Effector memory CD4-positive, alpha-beta T cell (primary cell): ENCODE results near the gene ADM2.

Experiments
- DNase-seq, 3 donors: peaks; one replicate each; pipeline ENCODE4 v3.0.0-alpha.2; 2020
- H3K27ac ChIP-seq: 2 replicates; pipeline ENCODE4 v1.7.0; 2013; ENCODE audit warnings: mild to moderate bottlenecking, low read length, moderate library complexity; ENCODE audit not compliant: insufficient read depth, poor library complexity, severe bottlenecking
- H3K27me3 ChIP-seq: replicated peaks from 2 replicates; pipeline ENCODE4 v1.7.0; 2013; ENCODE audit warnings: mild to moderate bottlenecking, low read length; ENCODE audit not compliant: insufficient read depth, control insufficient read depth, poor library complexity, severe bottlenecking
- H3K36me3 ChIP-seq: 2 replicates; pipeline ENCODE4 v1.7.0; 2013; ENCODE audit warnings: mild to moderate bottlenecking, low read length, moderate library complexity; ENCODE audit not compliant: control insufficient read depth, insufficient read depth
- H3K4me1 ChIP-seq: 2 replicates; pipeline ENCODE4 v1.7.0; 2013; ENCODE audit warnings: low read length, mild to moderate bottlenecking; ENCODE audit not compliant: control insufficient read depth, insufficient read depth, poor library complexity, severe bottlenecking
- H3K4me3 ChIP-seq: 2 replicates; pipeline ENCODE4 v1.7.0; 2013; ENCODE audit warnings: low read length, low read depth, mild to moderate bottlenecking; ENCODE audit not compliant: insufficient read depth, poor library complexity, severe bottlenecking
- H3K9me3 ChIP-seq: 2 replicates; pipeline ENCODE4 v1.7.0; 2013; ENCODE audit warnings: mild to moderate bottlenecking, low read length, moderate library complexity; ENCODE audit not compliant: control insufficient read depth

The ADM2 gene

DNA sequence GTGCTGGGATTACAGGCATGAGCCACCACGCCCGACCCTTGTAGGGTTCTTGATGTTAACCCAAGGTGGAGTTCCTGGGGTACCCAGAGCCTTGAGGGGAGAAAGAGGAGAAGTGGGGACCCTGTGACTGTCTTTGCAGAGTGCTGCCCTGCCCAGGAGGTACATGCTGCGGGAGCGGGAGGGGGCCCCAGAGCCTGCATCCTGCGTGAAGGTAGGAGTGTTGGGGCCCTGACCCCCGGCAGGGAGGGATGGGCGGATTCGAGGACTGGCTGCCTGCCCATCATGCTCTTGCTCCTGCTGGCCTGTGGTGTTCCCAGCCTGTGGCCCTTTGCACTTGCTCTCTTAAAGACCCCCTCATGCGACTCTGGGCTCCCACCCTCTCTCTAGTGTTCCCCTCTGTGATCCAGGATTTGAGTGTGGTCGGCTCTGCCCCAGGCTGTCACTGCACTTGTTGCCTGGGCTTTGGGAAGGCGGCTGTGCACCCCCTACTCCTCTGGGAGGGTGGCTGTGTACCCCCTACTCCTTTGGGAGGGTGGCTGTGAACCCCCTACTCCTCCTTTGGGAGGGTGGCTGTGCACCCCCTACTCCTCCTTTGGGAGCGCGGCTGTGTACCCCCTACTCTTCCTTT lies 39.6 kb downstream of the ADM2 start:
- H3K36me3 ChIP-seq, result peaks cover 57% of the 10 kb centered on the region
- H3K27me3 ChIP-seq, result no peaks in the 10 kb centered on the region
- DNase-seq, result no peak
- H3K4me1 ChIP-seq, result peaks cover 15% of the 10 kb centered on the region
- H3K9me3 ChIP-seq, result no peaks in the 10 kb centered on the region
- no peak overlapping the region for H3K4me3 ChIP-seq
- H3K27ac ChIP-seq, result no peak overlapping the region

DNA sequence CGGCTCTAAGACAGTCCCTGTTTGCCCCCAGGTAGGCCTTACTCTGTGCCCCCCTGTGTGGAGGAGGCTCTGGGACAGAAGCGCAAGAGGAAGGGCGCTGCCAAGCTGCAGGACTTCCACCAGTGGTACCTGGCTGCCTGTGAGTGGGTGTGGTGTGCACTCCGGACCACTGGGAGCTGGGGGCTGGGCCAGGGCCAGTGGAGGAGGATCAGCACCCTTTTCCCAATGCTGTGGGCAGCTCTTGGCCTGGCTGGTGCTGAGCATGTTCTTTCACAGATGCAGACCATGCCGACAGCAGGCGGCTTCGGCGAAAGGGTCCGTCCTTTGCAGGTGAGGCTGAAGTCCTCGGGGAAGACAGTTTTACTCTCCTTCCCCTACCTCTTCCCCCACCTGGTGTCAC lies 40.4 kb downstream of the ADM2 start:
- Histone ChIP-seq H3K36me3 (peaks cover 54% of the 10 kb centered on the region), H3K9me3 (no peaks in the 10 kb centered on the region), H3K27me3 (no peaks in the 10 kb centered on the region), H3K27ac (no peak overlapping the region), H3K4me3 (no peak overlapping the region), H3K4me1 (peaks cover 21% of the 10 kb centered on the region)
- DNase-seq, result no peak

DNA sequence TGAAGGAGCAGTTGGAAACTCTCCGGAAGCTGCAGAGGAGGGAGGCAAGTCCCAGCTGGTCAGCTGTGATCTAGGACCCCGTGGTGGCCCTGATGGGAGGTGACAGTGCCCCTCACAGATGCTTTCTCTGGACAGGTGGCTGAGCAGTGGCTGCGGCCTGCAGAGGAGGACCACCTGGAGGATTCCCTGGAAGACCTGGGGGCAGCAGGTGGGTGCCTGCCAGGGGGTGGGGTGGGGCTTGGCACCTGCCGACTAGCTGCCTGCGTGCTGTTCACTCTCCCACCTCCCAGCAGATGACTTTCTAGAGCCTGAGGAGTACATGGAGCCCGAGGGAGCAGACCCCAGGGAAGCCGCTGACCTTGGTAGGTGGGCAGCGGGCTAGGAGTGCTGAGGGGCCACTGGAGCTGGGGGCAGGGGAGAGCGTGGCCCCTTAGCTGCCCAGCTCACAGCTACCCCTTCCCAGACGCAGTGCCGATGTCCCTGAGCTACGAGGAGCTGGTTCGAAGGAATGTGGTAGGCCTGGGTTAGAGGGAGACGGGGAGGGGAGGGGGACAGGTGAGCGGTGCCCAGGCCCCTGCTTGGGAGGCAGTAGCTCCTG lies 41.0 kb downstream of the ADM2 start:
- no peak for DNase-seq
- no peaks in the 10 kb centered on the region for H3K9me3 ChIP-seq
- H3K4me1 ChIP-seq, result peaks cover 27% of the 10 kb centered on the region
- peaks cover 48% of the 10 kb centered on the region for H3K36me3 ChIP-seq
- H3K27ac ChIP-seq, result no peak overlapping the region
- H3K4me3 ChIP-seq, result no peak overlapping the region
- no peaks in the 10 kb centered on the region for H3K27me3 ChIP-seq

DNA sequence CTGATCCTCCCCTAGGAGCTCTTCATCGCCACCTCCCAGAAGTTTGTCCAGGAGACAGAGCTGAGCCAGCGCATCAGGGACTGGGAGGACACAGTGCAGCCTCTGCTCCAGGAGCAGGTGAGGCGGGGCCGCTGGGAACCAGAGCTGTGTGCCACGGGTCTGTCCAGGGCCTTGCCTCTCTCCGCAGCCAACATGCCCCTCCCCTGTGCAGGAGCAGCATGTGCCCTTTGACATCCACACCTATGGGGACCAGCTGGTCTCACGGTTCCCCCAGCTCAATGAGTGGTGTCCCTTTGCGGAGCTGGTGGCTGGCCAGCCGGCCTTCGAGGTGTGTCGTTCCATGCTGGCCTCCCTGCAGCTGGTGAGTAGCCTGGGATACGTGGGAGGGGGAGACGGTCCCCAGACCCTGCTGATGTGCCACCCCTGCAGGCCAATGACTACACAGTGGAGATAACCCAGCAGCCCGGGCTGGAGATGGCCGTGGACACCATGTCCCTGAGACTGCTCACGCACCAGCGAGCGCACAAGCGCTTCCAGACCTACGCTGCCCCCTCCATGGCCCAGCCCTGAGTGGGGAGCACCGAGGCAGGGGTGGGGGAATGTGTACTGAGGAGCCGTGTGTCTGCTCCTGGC lies 41.6 kb downstream of the ADM2 start:
- no peak overlapping the region for H3K27ac ChIP-seq
- no peaks in the 10 kb centered on the region for H3K9me3 ChIP-seq
- H3K4me3 ChIP-seq, result no peak overlapping the region
- H3K27me3 ChIP-seq, result no peaks in the 10 kb centered on the region
- peaks cover 42% of the 10 kb centered on the region for H3K36me3 ChIP-seq
- peaks cover 29% of the 10 kb centered on the region for H3K4me1 ChIP-seq
- no peak for DNase-seq

DNA sequence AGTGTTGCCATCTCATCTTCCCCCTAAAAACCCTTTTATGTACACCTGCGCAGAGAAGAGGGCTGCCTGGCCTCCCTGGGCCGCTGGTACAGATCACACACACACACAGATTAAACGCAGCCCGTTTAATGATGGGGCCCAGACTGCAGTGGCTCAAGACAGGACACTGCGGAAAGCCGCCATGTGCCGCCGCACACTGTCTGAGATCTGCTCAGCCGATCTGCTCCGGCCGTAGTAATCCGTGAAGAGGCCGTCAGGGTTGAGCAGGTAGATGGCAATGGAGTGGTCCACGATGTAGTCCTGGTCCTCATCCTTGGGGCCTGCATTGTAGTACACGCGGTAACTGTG lies 42.1 kb downstream of the ADM2 start:
- Histone ChIP-seq H3K27me3 (no peaks in the 10 kb centered on the region), H3K4me3 (no peak overlapping the region), H3K4me1 (peaks cover 29% of the 10 kb centered on the region), H3K36me3 (peaks cover 37% of the 10 kb centered on the region), H3K27ac (no peak overlapping the region), H3K9me3 (no peaks in the 10 kb centered on the region)
- DNase-seq, result no peak

DNA sequence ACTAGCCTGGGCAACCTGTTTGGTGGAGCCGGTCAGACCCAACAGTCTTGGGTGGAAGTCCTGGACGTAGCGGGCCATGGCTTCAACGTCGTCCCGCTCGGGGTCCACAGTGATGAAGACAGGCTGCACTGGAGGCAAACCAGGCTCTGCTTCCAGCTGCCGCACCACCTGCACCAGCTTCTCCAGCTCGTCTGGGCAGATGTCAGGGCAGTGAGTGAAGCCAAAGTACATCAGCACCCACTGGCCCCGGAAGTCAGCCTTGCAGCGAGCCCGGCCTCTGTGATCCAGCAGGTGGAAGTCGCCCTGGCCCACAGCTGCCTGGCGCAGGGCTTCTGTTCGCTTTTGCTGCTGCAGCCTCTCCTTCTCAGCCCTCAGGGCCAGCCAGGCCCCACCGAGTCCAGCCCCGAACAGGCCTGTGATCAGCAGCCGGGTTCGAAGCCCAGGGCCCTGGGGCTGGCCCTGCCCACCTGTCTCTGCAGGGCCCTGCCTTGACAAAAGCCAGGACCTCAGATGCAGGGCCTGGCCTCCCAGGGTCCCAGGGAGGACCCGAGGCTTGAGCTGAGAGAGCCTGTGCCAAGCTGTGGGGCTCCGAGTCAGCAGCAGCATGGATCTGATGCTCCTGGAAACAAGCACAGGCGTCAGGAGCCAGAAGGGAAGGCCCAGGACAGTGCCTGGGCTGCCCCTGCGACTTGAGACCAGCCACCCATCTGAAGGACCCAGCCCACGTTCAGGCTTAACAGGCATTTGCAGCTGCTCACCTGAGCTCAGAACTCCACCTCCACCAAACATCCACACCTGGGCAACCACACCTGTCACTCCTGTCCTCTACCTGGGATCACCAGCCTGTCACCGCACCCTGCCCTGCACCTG lies 42.7 kb downstream of the ADM2 start:
- Histone ChIP-seq H3K27ac (peak overlapping the region; percentile 94), H3K27me3 (no peaks in the 10 kb centered on the region), H3K9me3 (no peaks in the 10 kb centered on the region), H3K4me1 (peaks cover 29% of the 10 kb centered on the region), H3K4me3 (peak overlapping the region; percentile 71), H3K36me3 (peaks cover 31% of the 10 kb centered on the region)
- no peak for DNase-seq

DNA sequence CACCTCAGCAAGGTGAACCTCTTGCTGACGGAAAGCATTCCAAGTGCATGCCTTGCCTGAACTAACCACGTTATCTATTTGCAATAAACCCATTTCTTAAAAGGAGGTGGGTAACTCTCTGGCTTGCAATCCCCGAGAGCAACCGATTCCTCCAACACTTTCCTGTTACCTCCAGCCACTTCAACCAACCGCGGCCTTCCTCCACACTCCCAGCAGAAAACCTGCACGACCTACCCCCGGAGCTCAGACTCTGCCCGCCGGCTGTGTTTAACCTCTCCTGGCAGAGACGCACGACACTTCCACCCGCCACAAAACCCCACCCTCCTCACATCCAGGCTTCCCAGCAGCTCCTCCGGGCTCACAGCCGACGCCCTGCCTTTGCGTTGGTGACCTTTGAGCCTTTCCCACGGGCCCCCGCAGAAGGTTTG lies 43.3 kb downstream of the ADM2 start:
- Histone ChIP-seq H3K27ac (peak overlapping the region; percentile 94), H3K9me3 (no peaks in the 10 kb centered on the region), H3K27me3 (no peaks in the 10 kb centered on the region), H3K36me3 (peaks cover 25% of the 10 kb centered on the region), H3K4me1 (peaks cover 29% of the 10 kb centered on the region), H3K4me3 (peak overlapping the region; percentile 71)
- DNase-seq, result no peak

DNA sequence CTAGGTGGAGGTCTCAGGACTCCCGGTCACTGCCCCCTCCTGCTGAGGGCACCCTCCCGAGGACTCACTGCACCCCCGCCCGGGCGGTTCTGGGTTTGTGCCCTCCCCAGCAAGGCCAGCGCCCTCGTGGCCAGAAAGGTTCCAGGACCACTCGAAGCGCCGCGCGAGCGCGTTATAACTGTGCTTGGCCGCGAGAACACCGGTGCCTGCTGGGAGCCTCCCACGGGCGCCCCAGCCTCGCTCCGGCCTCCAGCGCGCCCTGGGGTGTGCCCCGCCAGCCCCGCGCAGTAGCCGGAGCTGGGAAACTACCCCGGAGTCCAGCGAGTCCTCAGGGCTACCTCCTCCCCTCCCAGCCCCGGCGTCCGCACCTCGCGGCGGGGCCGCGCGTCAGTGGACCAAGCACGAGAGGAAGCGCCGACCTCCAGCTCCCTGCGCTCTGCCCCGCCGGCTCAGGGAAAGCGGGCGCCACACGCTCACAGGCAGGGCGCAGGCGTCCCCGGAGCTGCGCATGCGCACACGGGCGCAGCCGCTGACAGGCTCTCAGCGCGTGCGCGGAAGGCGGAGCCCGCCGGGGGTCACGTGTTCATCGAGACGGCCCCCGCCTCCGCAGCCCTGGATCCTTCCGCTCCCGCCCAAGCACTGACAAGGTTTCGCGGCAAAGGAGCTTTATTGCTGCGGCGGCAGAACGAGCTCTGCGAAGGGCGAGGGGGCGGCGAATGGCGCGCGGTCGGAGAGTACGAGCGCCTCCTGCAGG lies 43.9 kb downstream of the ADM2 start, which contains the start of gene SCO2:
SCO2 (minus strand) TSS at position 495 of the 754 bp plus-strand sequence. CDS start 1,187 bp downstream, outside the sequence.
- Histone ChIP-seq H3K4me3 (peak within 1 kb of the TSS; percentile 71), H3K36me3 (peaks cover 24% of the 10 kb centered on the region), H3K9me3 (no peaks in the 10 kb centered on the region), H3K27me3 (no peaks in the 10 kb centered on the region), H3K27ac (peak within 1 kb of the TSS; percentile 94), H3K4me1 (peaks cover 33% of the 10 kb centered on the region)
- DNase-seq, result peak; percentile 93 to 97 (median 96)

DNA sequence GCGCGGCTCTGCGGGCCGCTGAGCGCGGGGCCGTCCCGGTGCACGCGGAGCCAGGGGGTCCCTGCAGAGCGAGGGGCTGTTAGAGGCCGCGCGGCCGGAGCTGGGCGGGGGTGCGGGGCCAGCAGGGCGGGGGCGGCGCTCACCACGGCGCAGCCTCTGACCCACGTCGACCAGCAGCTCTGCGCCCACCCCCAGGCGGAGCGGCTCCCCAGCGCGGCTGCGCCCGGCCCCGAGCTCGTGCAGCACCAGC lies 44.4 kb downstream of the ADM2 start:
- H3K9me3 ChIP-seq, result no peaks in the 10 kb centered on the region
- H3K4me1 ChIP-seq, result peaks cover 38% of the 10 kb centered on the region
- peak overlapping the region; percentile 94 for H3K27ac ChIP-seq
- H3K4me3 ChIP-seq, result peak overlapping the region; percentile 71
- no peak for DNase-seq
- H3K27me3 ChIP-seq, result no peaks in the 10 kb centered on the region
- H3K36me3 ChIP-seq, result peaks cover 21% of the 10 kb centered on the region
